Nephron (organoid): Measurements from ENCODE around the gene SYNGR2.

ENCODE experiments used
- H3K27ac Mint-ChIP-seq, 3 experiments: 2 replicates each; pipeline ENCODE4 v1.8.0; 2020; ENCODE audit warnings: mixed read lengths in 3 of 3, mild to moderate bottlenecking in 2 of 3, moderate library complexity in 1 of 3
- H3K27me3 Mint-ChIP-seq: 2 replicates; pipeline ENCODE4 v1.8.0; 2021; ENCODE audit warnings: low read depth, mild to moderate bottlenecking, moderate library complexity, mixed read lengths
- H3K36me3 Mint-ChIP-seq: 2 replicates; pipeline ENCODE4 v1.8.0; 2020; ENCODE audit warnings: low read depth, mixed read lengths
- H3K4me1 Mint-ChIP-seq: 2 replicates; pipeline ENCODE4 v1.8.0; 2020; ENCODE audit warnings: mixed read lengths
- H3K4me3 Mint-ChIP-seq, 3 experiments: 2 replicates each; pipeline ENCODE4 v1.8.0; 2020; ENCODE audit warnings: mild to moderate bottlenecking in 3 of 3, mixed read lengths in 3 of 3, moderate library complexity in 2 of 3
- H3K9me3 Mint-ChIP-seq: 2 replicates; pipeline ENCODE4 v1.8.0; 2020; ENCODE audit warnings: mixed read lengths
- TF ChIP-seq, protein P1 (sequence below), 3 experiments: fragments of 200-600 bp; sonication (generic); IDR thresholded peaks; one replicate each; pipeline ENCODE4 v1.5.0; 2021; ENCODE audit warnings: antibody characterized with exemption in 3 of 3; ENCODE audit not compliant: unreplicated experiment in 3 of 3

Gene SYNGR2

DNA sequence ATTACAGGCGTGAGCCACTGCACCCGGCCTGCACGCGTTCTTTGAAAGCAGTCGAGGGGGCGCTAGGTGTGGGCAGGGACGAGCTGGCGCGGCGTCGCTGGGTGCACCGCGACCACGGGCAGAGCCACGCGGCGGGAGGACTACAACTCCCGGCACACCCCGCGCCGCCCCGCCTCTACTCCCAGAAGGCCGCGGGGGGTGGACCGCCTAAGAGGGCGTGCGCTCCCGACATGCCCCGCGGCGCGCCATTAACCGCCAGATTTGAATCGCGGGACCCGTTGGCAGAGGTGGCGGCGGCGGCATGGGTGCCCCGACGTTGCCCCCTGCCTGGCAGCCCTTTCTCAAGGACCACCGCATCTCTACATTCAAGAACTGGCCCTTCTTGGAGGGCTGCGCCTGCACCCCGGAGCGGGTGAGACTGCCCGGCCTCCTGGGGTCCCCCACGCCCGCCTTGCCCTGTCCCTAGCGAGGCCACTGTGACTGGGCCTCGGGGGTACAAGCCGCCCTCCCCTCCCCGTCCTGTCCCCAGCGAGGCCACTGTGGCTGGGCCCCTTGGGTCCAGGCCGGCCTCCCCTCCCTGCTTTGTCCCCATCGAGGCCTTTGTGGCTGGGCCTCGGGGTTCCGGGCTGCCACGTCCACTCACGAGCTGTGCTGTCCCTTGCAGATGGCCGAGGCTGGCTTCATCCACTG, 45.8 kb downstream of the SYNGR2 start, which contains the start of gene BIRC5:
Gene BIRC5, plus strand, starts transcription at position 238 of the 690 bp plus-strand sequence. Its CDS starts 64 bp downstream, at position 302.
- TF ChIP-seq, protein P1, sequence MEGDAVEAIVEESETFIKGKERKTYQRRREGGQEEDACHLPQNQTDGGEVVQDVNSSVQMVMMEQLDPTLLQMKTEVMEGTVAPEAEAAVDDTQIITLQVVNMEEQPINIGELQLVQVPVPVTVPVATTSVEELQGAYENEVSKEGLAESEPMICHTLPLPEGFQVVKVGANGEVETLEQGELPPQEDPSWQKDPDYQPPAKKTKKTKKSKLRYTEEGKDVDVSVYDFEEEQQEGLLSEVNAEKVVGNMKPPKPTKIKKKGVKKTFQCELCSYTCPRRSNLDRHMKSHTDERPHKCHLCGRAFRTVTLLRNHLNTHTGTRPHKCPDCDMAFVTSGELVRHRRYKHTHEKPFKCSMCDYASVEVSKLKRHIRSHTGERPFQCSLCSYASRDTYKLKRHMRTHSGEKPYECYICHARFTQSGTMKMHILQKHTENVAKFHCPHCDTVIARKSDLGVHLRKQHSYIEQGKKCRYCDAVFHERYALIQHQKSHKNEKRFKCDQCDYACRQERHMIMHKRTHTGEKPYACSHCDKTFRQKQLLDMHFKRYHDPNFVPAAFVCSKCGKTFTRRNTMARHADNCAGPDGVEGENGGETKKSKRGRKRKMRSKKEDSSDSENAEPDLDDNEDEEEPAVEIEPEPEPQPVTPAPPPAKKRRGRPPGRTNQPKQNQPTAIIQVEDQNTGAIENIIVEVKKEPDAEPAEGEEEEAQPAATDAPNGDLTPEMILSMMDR (IDR thresholded peaks at IDR 0.05; ENCODE audit: unreplicated experiment in 3 of 3), result no peak

DNA sequence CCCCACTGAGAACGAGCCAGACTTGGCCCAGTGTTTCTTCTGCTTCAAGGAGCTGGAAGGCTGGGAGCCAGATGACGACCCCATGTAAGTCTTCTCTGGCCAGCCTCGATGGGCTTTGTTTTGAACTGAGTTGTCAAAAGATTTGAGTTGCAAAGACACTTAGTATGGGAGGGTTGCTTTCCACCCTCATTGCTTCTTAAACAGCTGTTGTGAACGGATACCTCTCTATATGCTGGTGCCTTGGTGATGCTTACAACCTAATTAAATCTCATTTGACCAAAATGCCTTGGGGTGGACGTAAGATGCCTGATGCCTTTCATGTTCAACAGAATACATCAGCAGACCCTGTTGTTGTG, 46.3 kb downstream of the SYNGR2 start:
- no peaks in the 10 kb centered on the region for H3K27me3 Mint-ChIP-seq
- no peaks in the 10 kb centered on the region for H3K9me3 Mint-ChIP-seq
- peaks cover 14% of the 10 kb centered on the region for H3K4me1 Mint-ChIP-seq
- H3K36me3 Mint-ChIP-seq, result peaks cover 12% of the 10 kb centered on the region
- TF ChIP-seq, protein P1 (IDR thresholded peaks at IDR 0.05; ENCODE audit: unreplicated experiment in 3 of 3), result no peak
- peak overlapping the region; percentile 89 to 91 (median 91) for H3K4me3 Mint-ChIP-seq
- H3K27ac Mint-ChIP-seq, result peak overlapping the region; percentile 35 to 89 (median 75)

More for the DNA sequence above, 45.8 kb downstream of the SYNGR2 start, which contains the start of gene BIRC5:
- Mint-ChIP-seq H3K27me3 (no peaks in the 10 kb centered on the region), H3K36me3 (peaks cover 7% of the 10 kb centered on the region), H3K9me3 (no peaks in the 10 kb centered on the region), H3K4me1 (peaks cover 10% of the 10 kb centered on the region), H3K27ac (peak within 1 kb of the TSS; percentile 35 to 89 (median 75)), H3K4me3 (peak within 1 kb of the TSS; percentile 89 to 91 (median 91))

DNA sequence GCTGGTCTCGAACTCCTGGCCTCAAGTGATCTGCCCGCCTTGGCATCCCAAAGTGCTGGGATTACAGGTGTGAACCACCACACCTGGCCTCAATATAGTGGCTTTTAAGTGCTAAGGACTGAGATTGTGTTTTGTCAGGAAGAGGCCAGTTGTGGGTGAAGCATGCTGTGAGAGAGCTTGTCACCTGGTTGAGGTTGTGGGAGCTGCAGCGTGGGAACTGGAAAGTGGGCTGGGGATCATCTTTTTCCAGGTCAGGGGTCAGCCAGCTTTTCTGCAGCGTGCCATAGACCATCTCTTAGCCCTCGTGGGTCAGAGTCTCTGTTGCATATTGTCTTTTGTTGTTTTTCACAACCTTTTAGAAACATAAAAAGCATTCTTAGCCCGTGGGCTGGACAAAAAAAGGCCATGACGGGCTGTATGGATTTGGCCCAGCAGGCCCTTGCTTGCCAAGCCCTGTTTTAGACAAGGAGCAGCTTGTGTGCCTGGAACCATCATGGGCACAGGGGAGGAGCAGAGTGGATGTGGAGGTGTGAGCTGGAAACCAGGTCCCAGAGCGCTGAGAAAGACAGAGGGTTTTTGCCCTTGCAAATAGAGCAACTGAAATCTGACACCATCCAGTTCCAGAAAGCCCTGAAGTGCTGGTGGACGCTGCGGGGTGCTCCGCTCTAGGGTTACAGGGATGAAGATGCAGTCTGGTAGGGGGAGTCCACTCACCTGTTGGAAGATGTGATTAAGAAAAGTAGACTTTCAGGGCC, 51.2 kb downstream of the SYNGR2 start:
- TF ChIP-seq, protein P1 (IDR thresholded peaks at IDR 0.05; ENCODE audit: unreplicated experiment in 3 of 3), result no peak
- Mint-ChIP-seq H3K4me3 (no peak overlapping the region), H3K36me3 (peaks cover 38% of the 10 kb centered on the region), H3K27me3 (peaks cover 8% of the 10 kb centered on the region), H3K9me3 (no peaks in the 10 kb centered on the region), H3K4me1 (peaks cover 31% of the 10 kb centered on the region), H3K27ac (peak overlapping the region in 2 of 3 experiments; percentile 44 to 61)
